Measurements from ENCODE around the gene REP15.
"Not testable (repeated sequence)": the region's sequence is repeated elsewhere in the genome, so short reads cannot be mapped to it uniquely, and the experiment has no call there.

The REP15 gene, protein sequence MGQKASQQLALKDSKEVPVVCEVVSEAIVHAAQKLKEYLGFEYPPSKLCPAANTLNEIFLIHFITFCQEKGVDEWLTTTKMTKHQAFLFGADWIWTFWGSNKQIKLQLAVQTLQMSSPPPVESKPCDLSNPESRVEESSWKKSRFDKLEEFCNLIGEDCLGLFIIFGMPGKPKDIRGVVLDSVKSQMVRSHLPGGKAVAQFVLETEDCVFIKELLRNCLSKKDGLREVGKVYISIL

DNA sequence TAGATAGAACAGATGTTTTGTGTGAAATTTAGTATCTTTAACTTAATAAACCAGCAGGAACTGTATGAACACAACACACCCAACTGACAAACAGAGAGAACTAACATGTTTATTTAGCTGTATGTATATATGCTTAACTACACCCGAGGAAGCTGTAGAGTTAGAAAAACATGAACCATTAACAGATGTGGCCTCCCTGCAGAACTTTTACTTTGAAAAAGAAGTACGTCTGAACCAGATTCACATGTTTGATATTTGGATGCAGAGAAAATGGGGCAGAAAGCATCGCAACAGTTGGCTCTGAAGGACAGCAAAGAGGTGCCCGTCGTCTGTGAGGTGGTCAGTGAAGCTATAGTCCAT is at the start of gene REP15:
Gene REP15 (plus strand): TSS at position 155 of the 360 bp plus-strand sequence. CDS start 116 bp downstream, at position 271.
- no peaks in the 10 kb centered on the region for H3K9me3 ChIP-seq (ENCODE audit: control insufficient read depth in 5 of 5, low read length in 5 of 5)
- no peak within 1 kb of the TSS for H3K9ac ChIP-seq (ENCODE audit: low read length in 5 of 5)
- H3K36me3 ChIP-seq (ENCODE audit: control insufficient read depth in 5 of 5, insufficient read depth in 5 of 5, low read length in 5 of 5) = peaks cover 16 to 37% (median 32%) of the 10 kb centered on the region in 5 donors
- no peak within 1 kb of the TSS for H3K4me3 ChIP-seq (ENCODE audit: low read depth in 1 of 5, low read length in 5 of 5)
- H3K27me3 ChIP-seq (ENCODE audit: control insufficient read depth in 5 of 5, insufficient read depth in 4 of 5, low read length in 5 of 5) = no peaks in the 10 kb centered on the region
- no peaks in the 10 kb centered on the region for H3K4me1 ChIP-seq (ENCODE audit: control insufficient read depth in 5 of 5, insufficient read depth in 5 of 5, low read length in 5 of 5)
- no peak within 1 kb of the TSS for H3K27ac ChIP-seq (ENCODE audit: low read depth, low read length)

DNA sequence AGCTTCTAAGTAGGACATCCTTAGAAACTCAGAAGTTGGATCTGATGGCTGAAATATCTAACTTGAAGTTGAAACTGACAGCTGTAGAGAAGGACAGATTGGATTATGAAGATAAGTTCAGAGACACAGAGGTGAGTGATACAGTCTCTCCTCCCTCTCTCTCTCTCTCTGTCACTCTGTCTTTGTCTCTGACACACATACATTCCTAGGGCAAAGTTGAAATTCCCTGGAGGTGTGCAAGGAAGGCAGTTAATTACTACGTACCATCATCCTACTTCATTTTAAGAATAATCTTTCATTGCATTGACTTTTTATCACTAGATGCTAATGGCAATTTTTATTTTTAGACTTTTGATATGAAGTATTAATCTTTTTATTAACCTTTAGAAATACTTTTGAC is 46.2 kb upstream of the REP15 start:
- H3K4me1 ChIP-seq (ENCODE audit: control insufficient read depth in 5 of 5, insufficient read depth in 5 of 5, low read length in 5 of 5) = no peaks in the 10 kb centered on the region
- no peak overlapping the region for H3K9ac ChIP-seq (ENCODE audit: low read length in 5 of 5)
- H3K36me3 ChIP-seq (ENCODE audit: control insufficient read depth in 5 of 5, insufficient read depth in 5 of 5, low read length in 5 of 5) = peaks cover under 1 to 27% (median 8%) of the 10 kb centered on the region in 5 donors
- no peak overlapping the region for H3K27ac ChIP-seq (ENCODE audit: low read depth, low read length)
- no peaks in the 10 kb centered on the region for H3K9me3 ChIP-seq (ENCODE audit: control insufficient read depth in 5 of 5, low read length in 5 of 5)
- no peak overlapping the region for H3K4me3 ChIP-seq (ENCODE audit: low read depth in 1 of 5, low read length in 5 of 5)
- no peaks in the 10 kb centered on the region for H3K27me3 ChIP-seq (ENCODE audit: control insufficient read depth in 5 of 5, insufficient read depth in 4 of 5, low read length in 5 of 5)

DNA sequence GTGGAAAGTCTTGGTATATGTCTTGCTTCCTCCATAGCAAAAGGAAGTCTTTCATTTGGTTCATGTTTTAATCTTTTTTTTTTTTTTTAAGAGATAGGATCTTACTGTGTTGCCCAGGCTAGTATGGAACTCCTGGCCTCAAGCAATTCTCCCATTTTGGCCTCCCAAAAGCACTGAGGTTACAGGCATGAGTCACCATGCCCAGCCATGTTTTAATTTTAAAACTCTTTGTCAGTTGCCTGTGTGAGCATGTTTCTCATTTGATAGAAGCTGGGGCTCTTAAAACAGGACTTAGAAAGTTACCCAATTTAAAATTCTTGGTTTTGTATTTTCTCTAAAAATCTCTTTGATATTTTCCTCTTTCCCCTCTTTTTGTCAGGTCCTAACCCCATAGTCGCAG is 45.0 kb upstream of the REP15 start:
- Histone ChIP-seq H3K36me3 (ENCODE audit: control insufficient read depth in 5 of 5, insufficient read depth in 5 of 5, low read length in 5 of 5) (peaks cover 3 to 20% (median 8%) of the 10 kb centered on the region in 5 donors), H3K27ac (ENCODE audit: low read depth, low read length) (no peak overlapping the region), H3K9me3 (ENCODE audit: control insufficient read depth in 5 of 5, low read length in 5 of 5) (no peaks in the 10 kb centered on the region), H3K27me3 (ENCODE audit: control insufficient read depth in 5 of 5, insufficient read depth in 4 of 5, low read length in 5 of 5) (no peaks in the 10 kb centered on the region), H3K4me3 (ENCODE audit: low read depth in 1 of 5, low read length in 5 of 5) (no peak overlapping the region), H3K9ac (ENCODE audit: low read length in 5 of 5) (no peak overlapping the region), H3K4me1 (ENCODE audit: control insufficient read depth in 5 of 5, insufficient read depth in 5 of 5, low read length in 5 of 5) (no peaks in the 10 kb centered on the region)

DNA sequence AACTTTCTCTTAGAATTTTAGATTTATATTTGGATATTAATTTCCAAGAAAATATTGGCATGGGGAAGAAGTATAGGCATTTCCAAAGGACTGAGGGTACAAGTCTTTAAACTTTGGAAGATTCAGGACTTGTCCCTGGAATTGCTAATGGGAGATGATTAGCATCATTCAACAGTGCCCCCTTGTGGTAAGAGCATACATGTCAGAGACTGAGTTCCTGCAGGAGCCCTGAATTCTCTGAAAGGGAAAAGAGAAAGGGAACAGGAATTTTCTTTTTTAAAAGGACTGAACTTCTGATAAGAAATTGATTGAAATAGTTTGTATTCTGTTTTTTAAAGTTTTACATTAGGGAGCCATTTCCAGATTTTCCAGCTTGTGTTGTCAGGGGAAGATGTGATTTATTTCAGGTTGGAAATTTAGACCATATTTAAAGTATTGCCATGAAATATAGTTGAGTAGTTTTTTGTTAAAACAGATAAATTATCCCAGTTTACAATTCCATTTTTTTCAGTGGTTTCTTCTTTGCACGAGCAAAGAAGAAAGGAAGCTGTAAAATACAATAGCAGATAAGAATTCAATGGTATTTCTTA is 44.0 kb upstream of the REP15 start:
- peaks cover 3 to 25% (median 11%) of the 10 kb centered on the region in 5 donors for H3K36me3 ChIP-seq (ENCODE audit: control insufficient read depth in 5 of 5, insufficient read depth in 5 of 5, low read length in 5 of 5)
- H3K27ac ChIP-seq (ENCODE audit: low read depth, low read length) = no peak overlapping the region
- no peak overlapping the region for H3K4me3 ChIP-seq (ENCODE audit: low read depth in 1 of 5, low read length in 5 of 5)
- no peaks in the 10 kb centered on the region for H3K4me1 ChIP-seq (ENCODE audit: control insufficient read depth in 5 of 5, insufficient read depth in 5 of 5, low read length in 5 of 5)
- no peaks in the 10 kb centered on the region for H3K9me3 ChIP-seq (ENCODE audit: control insufficient read depth in 5 of 5, low read length in 5 of 5)
- H3K9ac ChIP-seq (ENCODE audit: low read length in 5 of 5) = no peak overlapping the region
- no peaks in the 10 kb centered on the region for H3K27me3 ChIP-seq (ENCODE audit: control insufficient read depth in 5 of 5, insufficient read depth in 4 of 5, low read length in 5 of 5)

DNA sequence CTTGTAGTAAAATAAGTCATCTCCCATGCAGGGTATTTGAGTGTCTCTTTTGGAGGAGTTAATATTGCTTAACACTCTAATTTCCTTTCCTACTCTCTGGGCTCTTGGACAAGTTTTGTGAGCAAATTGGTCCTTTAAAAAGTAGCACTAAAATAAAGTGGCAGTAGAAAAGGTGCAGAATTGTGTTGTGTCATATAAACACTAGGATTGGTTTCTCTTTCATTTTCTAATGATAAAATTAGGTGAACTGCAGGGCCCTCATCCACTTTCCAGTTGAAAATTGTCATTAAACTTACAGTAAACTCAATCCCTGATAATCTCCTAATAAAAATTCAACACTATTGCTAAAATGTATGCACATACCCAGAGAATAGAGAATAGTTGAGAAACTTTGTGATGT is 42.6 kb upstream of the REP15 start:
- Histone ChIP-seq H3K4me3 (ENCODE audit: low read depth in 1 of 5, low read length in 5 of 5) (no peak overlapping the region), H3K27me3 (ENCODE audit: control insufficient read depth in 5 of 5, insufficient read depth in 4 of 5, low read length in 5 of 5) (no peaks in the 10 kb centered on the region), H3K4me1 (ENCODE audit: control insufficient read depth in 5 of 5, insufficient read depth in 5 of 5, low read length in 5 of 5) (no peaks in the 10 kb centered on the region), H3K27ac (ENCODE audit: low read depth, low read length) (no peak overlapping the region), H3K36me3 (ENCODE audit: control insufficient read depth in 5 of 5, insufficient read depth in 5 of 5, low read length in 5 of 5) (peaks cover 5 to 24% (median 11%) of the 10 kb centered on the region in 5 donors), H3K9me3 (ENCODE audit: control insufficient read depth in 5 of 5, low read length in 5 of 5) (no peaks in the 10 kb centered on the region), H3K9ac (ENCODE audit: low read length in 5 of 5) (no peak overlapping the region)

DNA sequence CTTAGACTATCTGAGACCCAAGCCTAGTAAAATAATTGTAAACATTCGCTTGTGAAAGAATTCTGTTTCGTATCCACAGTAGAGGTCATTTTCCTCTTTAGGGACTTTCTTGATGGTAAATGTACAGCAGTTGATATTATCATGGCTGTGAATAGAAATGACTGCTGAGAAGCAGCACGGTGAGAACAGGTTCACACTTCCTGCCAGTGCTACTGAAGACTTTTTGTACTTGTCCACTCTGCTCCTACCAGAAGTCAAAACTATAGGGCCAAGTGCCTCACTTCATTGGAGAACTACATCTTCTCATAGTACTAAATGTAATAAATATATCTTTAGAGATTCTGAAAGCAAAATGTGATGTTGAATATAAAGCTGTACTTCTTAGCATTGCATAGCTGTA is 40.8 kb upstream of the REP15 start:
- H3K9me3 ChIP-seq (ENCODE audit: control insufficient read depth in 5 of 5, low read length in 5 of 5); H3K4me3 ChIP-seq (ENCODE audit: low read depth in 1 of 5, low read length in 5 of 5); H3K27me3 ChIP-seq (ENCODE audit: control insufficient read depth in 5 of 5, insufficient read depth in 4 of 5, low read length in 5 of 5); H3K4me1 ChIP-seq (ENCODE audit: control insufficient read depth in 5 of 5, insufficient read depth in 5 of 5, low read length in 5 of 5); H3K27ac ChIP-seq (ENCODE audit: low read depth, low read length); H3K9ac ChIP-seq (ENCODE audit: low read length in 5 of 5): not testable (repeated sequence)
- peaks cover 6 to 20% (median 9%) of the 10 kb centered on the region in 5 donors for H3K36me3 ChIP-seq (ENCODE audit: control insufficient read depth in 5 of 5, insufficient read depth in 5 of 5, low read length in 5 of 5)

DNA sequence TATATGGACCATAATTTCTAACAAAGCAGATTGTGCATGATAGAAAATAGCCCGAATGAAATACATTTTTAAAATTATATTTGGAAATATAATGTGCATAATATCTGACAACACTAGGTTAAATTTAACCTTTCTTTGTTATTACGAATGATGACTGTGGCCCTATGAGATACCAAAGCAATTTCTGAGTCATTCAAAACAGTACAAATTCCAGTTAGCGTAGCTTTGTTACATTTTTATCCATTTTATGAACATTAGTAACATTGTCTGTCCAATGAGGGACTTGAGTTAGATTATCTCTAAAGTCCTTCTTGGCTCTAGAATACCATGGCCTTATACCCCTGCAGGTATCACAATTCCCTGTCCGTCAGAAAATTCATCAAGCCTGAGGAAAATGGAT is 39.0 kb upstream of the REP15 start:
- H3K36me3 ChIP-seq (ENCODE audit: control insufficient read depth in 5 of 5, insufficient read depth in 5 of 5, low read length in 5 of 5) = peaks cover 4 to 33% (median 20%) of the 10 kb centered on the region in 5 donors
- H3K4me3 ChIP-seq (ENCODE audit: low read depth in 1 of 5, low read length in 5 of 5) = no peak overlapping the region
- H3K9ac ChIP-seq (ENCODE audit: low read length in 5 of 5) = no peak overlapping the region
- H3K4me1 ChIP-seq (ENCODE audit: control insufficient read depth in 5 of 5, insufficient read depth in 5 of 5, low read length in 5 of 5) = no peaks in the 10 kb centered on the region
- no peak overlapping the region for H3K27ac ChIP-seq (ENCODE audit: low read depth, low read length)
- no peaks in the 10 kb centered on the region for H3K9me3 ChIP-seq (ENCODE audit: control insufficient read depth in 5 of 5, low read length in 5 of 5)
- H3K27me3 ChIP-seq (ENCODE audit: control insufficient read depth in 5 of 5, insufficient read depth in 4 of 5, low read length in 5 of 5) = no peaks in the 10 kb centered on the region

DNA sequence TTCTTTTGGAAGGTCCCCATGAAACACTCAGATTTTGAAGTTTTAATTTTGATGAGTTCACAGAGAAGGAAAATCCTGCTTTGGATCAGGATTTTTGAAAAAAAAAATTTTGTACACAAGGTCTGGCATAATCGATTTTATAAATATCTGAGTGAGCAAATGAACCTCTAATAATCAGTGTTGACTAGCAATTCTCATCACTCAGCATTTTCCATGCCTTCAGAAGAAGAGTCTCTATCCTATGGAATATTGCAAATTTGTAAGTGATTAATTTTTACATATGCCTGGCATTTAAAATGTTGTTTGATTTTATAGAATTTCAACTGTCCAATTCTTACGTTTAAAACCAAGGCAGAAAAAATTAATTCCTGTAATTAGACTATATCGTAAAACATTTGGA is 30.5 kb upstream of the REP15 start:
- H3K27ac ChIP-seq (ENCODE audit: low read depth, low read length) = no peak overlapping the region
- H3K4me3 ChIP-seq (ENCODE audit: low read depth in 1 of 5, low read length in 5 of 5) = no peak overlapping the region
- H3K36me3 ChIP-seq (ENCODE audit: control insufficient read depth in 5 of 5, insufficient read depth in 5 of 5, low read length in 5 of 5) = peaks cover 4 to 53% (median 35%) of the 10 kb centered on the region in 5 donors
- H3K9ac ChIP-seq (ENCODE audit: low read length in 5 of 5) = no peak overlapping the region
- H3K9me3 ChIP-seq (ENCODE audit: control insufficient read depth in 5 of 5, low read length in 5 of 5) = no peaks in the 10 kb centered on the region
- H3K27me3 ChIP-seq (ENCODE audit: control insufficient read depth in 5 of 5, insufficient read depth in 4 of 5, low read length in 5 of 5) = no peaks in the 10 kb centered on the region
- peaks cover 0 to 7% (median 5%) of the 10 kb centered on the region in 5 donors for H3K4me1 ChIP-seq (ENCODE audit: control insufficient read depth in 5 of 5, insufficient read depth in 5 of 5, low read length in 5 of 5)

DNA sequence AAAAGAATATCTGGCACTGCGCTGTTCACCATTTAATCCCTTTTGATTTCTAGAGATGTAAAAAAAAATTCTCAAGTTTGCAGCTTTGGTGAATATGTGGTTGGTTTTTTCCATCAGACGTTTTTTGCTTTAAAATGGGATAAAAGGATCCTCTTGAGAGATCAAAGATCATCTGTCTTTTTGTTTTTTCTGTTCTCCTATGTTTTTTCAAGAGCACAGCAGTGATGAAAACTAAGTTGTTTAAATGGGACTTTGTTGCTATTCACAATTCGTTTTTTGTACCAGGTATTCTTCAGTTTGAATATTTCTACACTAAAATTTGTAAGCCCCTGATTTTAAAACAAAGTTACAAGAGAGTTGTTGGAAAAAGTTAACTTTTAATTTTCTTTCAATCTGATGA is 29.7 kb upstream of the REP15 start:
- Histone ChIP-seq H3K36me3 (ENCODE audit: control insufficient read depth in 5 of 5, insufficient read depth in 5 of 5, low read length in 5 of 5) (peaks cover 4 to 45% (median 28%) of the 10 kb centered on the region in 5 donors), H3K27me3 (ENCODE audit: control insufficient read depth in 5 of 5, insufficient read depth in 4 of 5, low read length in 5 of 5) (no peaks in the 10 kb centered on the region), H3K9me3 (ENCODE audit: control insufficient read depth in 5 of 5, low read length in 5 of 5) (no peaks in the 10 kb centered on the region)

DNA sequence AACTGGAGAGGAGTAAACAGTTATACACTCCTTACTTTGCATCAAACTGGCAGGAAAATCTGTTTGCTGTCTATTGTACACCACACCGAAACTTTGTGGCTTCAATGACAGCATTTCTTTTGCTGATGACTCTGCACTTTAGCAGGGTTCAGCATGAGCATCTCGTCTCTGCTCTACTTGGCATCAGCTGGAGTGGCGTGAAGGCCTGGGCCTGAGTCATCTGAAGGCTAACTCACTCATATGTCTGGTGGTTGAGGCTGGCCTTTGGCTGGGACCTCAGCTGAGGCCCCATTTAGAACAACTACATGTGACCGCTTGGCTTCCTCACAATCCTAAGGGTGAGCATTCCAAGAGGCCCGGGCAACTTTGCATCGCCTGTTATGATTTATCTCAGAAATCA is 28.7 kb upstream of the REP15 start:
- H3K27me3 ChIP-seq (ENCODE audit: control insufficient read depth in 5 of 5, insufficient read depth in 4 of 5, low read length in 5 of 5) = no peaks in the 10 kb centered on the region
- H3K27ac ChIP-seq (ENCODE audit: low read depth, low read length) = no peak overlapping the region
- peaks cover 4 to 40% (median 28%) of the 10 kb centered on the region in 5 donors for H3K36me3 ChIP-seq (ENCODE audit: control insufficient read depth in 5 of 5, insufficient read depth in 5 of 5, low read length in 5 of 5)
- no peaks in the 10 kb centered on the region for H3K9me3 ChIP-seq (ENCODE audit: control insufficient read depth in 5 of 5, low read length in 5 of 5)
- peaks cover 0 to 16% (median 7%) of the 10 kb centered on the region in 5 donors for H3K4me1 ChIP-seq (ENCODE audit: control insufficient read depth in 5 of 5, insufficient read depth in 5 of 5, low read length in 5 of 5)
- H3K9ac ChIP-seq (ENCODE audit: low read length in 5 of 5) = no peak overlapping the region
- no peak overlapping the region for H3K4me3 ChIP-seq (ENCODE audit: low read depth in 1 of 5, low read length in 5 of 5)

More for the DNA sequence above, 29.7 kb upstream of the REP15 start:
- Histone ChIP-seq H3K4me1 (ENCODE audit: control insufficient read depth in 5 of 5, insufficient read depth in 5 of 5, low read length in 5 of 5) (peaks cover 0 to 9% (median 6%) of the 10 kb centered on the region in 5 donors), H3K4me3 (ENCODE audit: low read depth in 1 of 5, low read length in 5 of 5) (no peak overlapping the region), H3K27ac (ENCODE audit: low read depth, low read length) (no peak overlapping the region), H3K9ac (ENCODE audit: low read length in 5 of 5) (no peak overlapping the region)

Measured in subcutaneous abdominal adipose tissue (tissue), 5 donors.